ENCODE results near the gene MYEOV. TPM values are rescaled to one million over a fixed set of nuclear protein-coding genes. Genes with fewer than 3 reads are reported as not detected.

Gene MYEOV
- total RNA-seq, 3 donors from 2014 or later: 2.8 to 7.5 (median 6.2) TPM

- TF ChIP-seq CTCF (IDR thresholded peaks at IDR 0.05): no peak
- DNase-seq: no peak
- Histone ChIP-seq H3K4me3 (no peak overlapping the region), H3K9me3 (no peaks in the 10 kb centered on the region), H3K4me1 (ENCODE audit: low read depth) (peaks cover 28% of the 10 kb centered on the region), H3K36me3 (ENCODE audit: low read depth) (no peaks in the 10 kb centered on the region)
- no peak for ATAC-seq
- intact Hi-C loops (cut with DNase I, micrococcal nuclease): no loop called here
These were observed 18.8 kb upstream of the MYEOV start for GRCh38 chr11:69275178-69275577.

- Histone ChIP-seq H3K4me1 (ENCODE audit: low read depth) (peaks cover 28% of the 10 kb centered on the region), H3K4me3 (no peak overlapping the region), H3K9me3 (no peaks in the 10 kb centered on the region), H3K36me3 (ENCODE audit: low read depth) (no peaks in the 10 kb centered on the region)
- no peak for ATAC-seq
- peak in 1 of 3 donors; percentile 6 for DNase-seq
- intact Hi-C loops (cut with DNase I, micrococcal nuclease): no loop called here
- TF ChIP-seq CTCF (IDR thresholded peaks at IDR 0.05): no peak
These were observed 17.8 kb upstream of the MYEOV start for GRCh38 chr11:69276165-69276564.

- intact Hi-C loops (cut with DNase I, micrococcal nuclease): no loop called here
- no peak for TF ChIP-seq CTCF (IDR thresholded peaks at IDR 0.05)
- ATAC-seq (peak; percentile 25), DNase-seq (peak in 2 of 3 donors; percentile 64 to 65)
- Histone ChIP-seq H3K4me3 (no peak overlapping the region), H3K9me3 (no peaks in the 10 kb centered on the region), H3K36me3 (ENCODE audit: low read depth) (no peaks in the 10 kb centered on the region), H3K4me1 (ENCODE audit: low read depth) (peaks cover 28% of the 10 kb centered on the region)
These were observed 16.7 kb upstream of the MYEOV start for GRCh38 chr11:69277074-69277809.

GRCh38 chr11:69278091-69278867 lies 15.7 kb upstream of the MYEOV start:
- peak; percentile 89 to 90 (median 89) for DNase-seq
- no peaks in the 10 kb centered on the region for H3K36me3 ChIP-seq (ENCODE audit: low read depth)
- ATAC-seq: peak; percentile 81
- H3K9me3 ChIP-seq: no peaks in the 10 kb centered on the region
- intact Hi-C loops (cut with DNase I, micrococcal nuclease): no loop called here
- no peak for TF ChIP-seq CTCF (IDR thresholded peaks at IDR 0.05)
- H3K4me3 ChIP-seq: no peak overlapping the region
- H3K4me1 ChIP-seq (ENCODE audit: low read depth): peaks cover 28% of the 10 kb centered on the region

GRCh38 chr11:69280451-69280850 lies 13.5 kb upstream of the MYEOV start:
- DNase-seq: no peak
- no peak for ATAC-seq

More at GRCh38 chr11:69280451-69280850, 13.5 kb upstream of the MYEOV start:
- Histone ChIP-seq H3K4me3 (no peak overlapping the region), H3K4me1 (ENCODE audit: low read depth) (peaks cover 17% of the 10 kb centered on the region), H3K36me3 (ENCODE audit: low read depth) (no peaks in the 10 kb centered on the region), H3K9me3 (no peaks in the 10 kb centered on the region)
- no peak for TF ChIP-seq CTCF (IDR thresholded peaks at IDR 0.05)
- intact Hi-C loops (cut with DNase I, micrococcal nuclease): no loop called here

Data from mucosa of descending colon (tissue), 3 donors.